WTC11 (cell line): ENCODE data around the gene ORC4. TPM values are rescaled to one million over a fixed set of nuclear protein-coding genes. Genes with fewer than 3 reads are reported as not detected.

Experiments
- CREB1 ChIP-seq: sonication (generic); formaldehyde crosslinking; IDR thresholded peaks from 2 replicates; pipeline ENCODE4 v1.8.0; 2023; ENCODE audit warnings: mild to moderate bottlenecking, missing genetic modification reagents
- ELF4 ChIP-seq: sonication (generic); formaldehyde crosslinking; IDR thresholded peaks from 2 replicates; pipeline ENCODE4 v1.8.1; 2022; ENCODE audit warnings: low read depth, mild to moderate bottlenecking, moderate library complexity, missing genetic modification reagents
- FOXP1 ChIP-seq: sonication (generic); formaldehyde crosslinking; IDR thresholded peaks from 2 replicates; pipeline ENCODE4 v1.8.0; 2022; ENCODE audit warnings: missing genetic modification reagents, mild to moderate bottlenecking, moderate library complexity, borderline replicate concordance
- NFYB ChIP-seq: sonication (generic); formaldehyde crosslinking; conservative IDR thresholded peaks from 2 replicates; pipeline ENCODE4 v1.8.0; 2022; ENCODE audit warnings: low read depth, missing genetic modification reagents
- RELA ChIP-seq: sonication (generic); formaldehyde crosslinking; IDR thresholded peaks from 2 replicates; pipeline ENCODE4 v1.8.1; 2022; ENCODE audit warnings: missing genetic modification reagents, mild to moderate bottlenecking, borderline replicate concordance
- SMAD4 ChIP-seq: sonication (generic); formaldehyde crosslinking; IDR thresholded peaks from 2 replicates; pipeline ENCODE4 v1.8.0; 2022; ENCODE audit warnings: mild to moderate bottlenecking, missing genetic modification reagents
- SP1 ChIP-seq: sonication (generic); formaldehyde crosslinking; conservative IDR thresholded peaks from 2 replicates; pipeline ENCODE4 v1.8.1; 2022; ENCODE audit warnings: missing genetic modification reagents
- TCF7 ChIP-seq: sonication (generic); formaldehyde crosslinking; IDR thresholded peaks from 2 replicates; pipeline ENCODE4 v1.8.0; 2022; ENCODE audit warnings: mild to moderate bottlenecking, low read depth, missing genetic modification reagents, moderate library complexity
- TEAD1 ChIP-seq: sonication (generic); formaldehyde crosslinking; IDR thresholded peaks from 2 replicates; pipeline ENCODE4 v1.8.0; 2022; ENCODE audit warnings: mild to moderate bottlenecking, missing genetic modification reagents
- TEAD4 ChIP-seq: sonication (generic); formaldehyde crosslinking; IDR thresholded peaks from 2 replicates; pipeline ENCODE4 v1.8.0; 2022; ENCODE audit warnings: mild to moderate bottlenecking, missing genetic modification reagents
- ZNF416 ChIP-seq: fragments of 250-450 bp; sonication (Bioruptor Pico); IDR thresholded peaks from 2 replicates; pipeline ENCODE4 v1.9.0; 2021; ENCODE audit warnings: mild to moderate bottlenecking, inconsistent platforms
- ZNF423 ChIP-seq: fragments of 250-450 bp; sonication (Bioruptor Pico); IDR thresholded peaks from 2 replicates; pipeline ENCODE4 v2.1.2; 2022; ENCODE audit warnings: mild to moderate bottlenecking, moderate library complexity
- total RNA-seq: library from RNA; stranded (reverse); gene quantifications from 3 replicates; pipeline ENCODE4 v1.2.3, GENCODE V29; 2021
- TF ChIP-seq, protein P1 (sequence below): sonication (generic); formaldehyde crosslinking; IDR thresholded peaks from 2 replicates; pipeline ENCODE4 v1.8.1; 2023; ENCODE audit warnings: mild to moderate bottlenecking, missing genetic modification reagents
- TF ChIP-seq, protein P2 (sequence below): sonication (generic); formaldehyde crosslinking; IDR thresholded peaks from 2 replicates; pipeline ENCODE4 v1.8.0; 2023; ENCODE audit warnings: missing genetic modification reagents, mild to moderate bottlenecking, borderline replicate concordance
- TF ChIP-seq, protein P3 (sequence below): sonication (generic); formaldehyde crosslinking; IDR thresholded peaks from 2 replicates; pipeline ENCODE4 v1.8.0; 2022; ENCODE audit warnings: mild to moderate bottlenecking, missing genetic modification reagents
- TF ChIP-seq, protein P4 (sequence below): fragments of 250-450 bp; sonication (Bioruptor Pico); IDR thresholded peaks from 2 replicates; pipeline ENCODE4 v2.1.2; 2022; ENCODE audit warnings: mild to moderate bottlenecking, moderate library complexity
- TF ChIP-seq, protein P5 (sequence below): sonication (generic); formaldehyde crosslinking; IDR thresholded peaks from 2 replicates; pipeline ENCODE4 v1.8.1; 2022; ENCODE audit warnings: low read depth, missing genetic modification reagents, borderline replicate concordance
- TF ChIP-seq, protein P6 (sequence below): sonication (generic); formaldehyde crosslinking; IDR thresholded peaks from 2 replicates; pipeline ENCODE4 v1.8.1; 2023; ENCODE audit warnings: mild to moderate bottlenecking, missing genetic modification reagents, moderate library complexity
- TF ChIP-seq, protein P7 (sequence below): sonication (generic); formaldehyde crosslinking; IDR thresholded peaks from 2 replicates; pipeline ENCODE4 v1.8.0; 2022; ENCODE audit warnings: mild to moderate bottlenecking, missing genetic modification reagents
- TF ChIP-seq, protein P8 (sequence below): sonication (generic); formaldehyde crosslinking; IDR thresholded peaks from 2 replicates; pipeline ENCODE4 v1.8.1; 2023; ENCODE audit warnings: mild to moderate bottlenecking, missing genetic modification reagents, moderate library complexity
- TF ChIP-seq, protein P9 (sequence below): sonication (generic); formaldehyde crosslinking; IDR thresholded peaks from 2 replicates; pipeline ENCODE4 v1.8.0; 2023; ENCODE audit warnings: mild to moderate bottlenecking, missing genetic modification reagents

ORC4 gene
- total RNA-seq, 1 experiment from 2014 or later: 57.9 TPM

DNA sequence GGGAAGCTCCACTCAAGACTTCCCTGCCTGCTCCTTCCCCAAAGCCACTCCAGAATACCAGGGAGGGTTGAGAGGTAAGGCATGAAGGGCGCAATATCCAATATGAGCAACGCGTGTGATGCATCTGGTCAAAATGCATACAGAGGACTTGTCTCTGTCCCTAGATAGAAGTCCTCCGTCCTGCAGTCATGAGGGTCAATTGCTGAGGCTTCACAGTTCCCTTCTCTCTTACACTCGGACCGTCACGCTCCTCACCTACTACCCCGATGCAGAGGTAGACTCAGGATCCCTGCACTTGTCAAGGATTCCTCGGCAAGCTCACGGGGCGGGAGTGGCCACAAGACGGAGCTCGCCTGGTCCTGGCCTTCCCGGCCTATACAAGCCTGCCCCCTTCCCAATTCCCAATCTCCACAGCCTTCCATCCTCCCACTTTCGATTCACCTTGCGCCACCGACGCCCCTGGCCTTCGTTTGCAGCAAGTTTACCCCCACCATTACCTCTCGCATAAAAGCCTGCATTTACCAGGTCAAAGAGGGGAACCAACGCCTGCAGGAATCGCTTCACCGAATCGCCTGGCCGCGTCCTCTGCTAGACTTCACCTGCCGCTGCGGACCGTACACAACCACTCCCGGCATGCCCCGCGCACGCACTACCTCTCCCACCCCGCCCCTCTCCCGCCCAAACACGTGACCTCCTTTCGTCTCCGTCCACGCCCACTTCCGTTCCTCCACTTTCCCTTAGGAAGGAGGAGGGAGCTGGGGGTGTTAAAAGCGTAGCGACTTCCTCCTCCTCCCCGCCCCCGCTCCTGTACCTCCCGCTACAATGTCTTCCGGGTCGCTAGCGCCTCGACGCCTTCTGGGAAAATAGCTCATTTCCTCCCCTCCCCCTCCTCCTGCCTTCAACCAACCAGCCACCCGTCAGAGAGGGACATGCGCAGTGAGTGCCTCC, at the start of gene ORC4 (continued):
- TF ChIP-seq, protein P1, sequence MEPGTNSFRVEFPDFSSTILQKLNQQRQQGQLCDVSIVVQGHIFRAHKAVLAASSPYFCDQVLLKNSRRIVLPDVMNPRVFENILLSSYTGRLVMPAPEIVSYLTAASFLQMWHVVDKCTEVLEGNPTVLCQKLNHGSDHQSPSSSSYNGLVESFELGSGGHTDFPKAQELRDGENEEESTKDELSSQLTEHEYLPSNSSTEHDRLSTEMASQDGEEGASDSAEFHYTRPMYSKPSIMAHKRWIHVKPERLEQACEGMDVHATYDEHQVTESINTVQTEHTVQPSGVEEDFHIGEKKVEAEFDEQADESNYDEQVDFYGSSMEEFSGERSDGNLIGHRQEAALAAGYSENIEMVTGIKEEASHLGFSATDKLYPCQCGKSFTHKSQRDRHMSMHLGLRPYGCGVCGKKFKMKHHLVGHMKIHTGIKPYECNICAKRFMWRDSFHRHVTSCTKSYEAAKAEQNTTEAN (CRISPR knock-in tag): peak; percentile 78; the same call in 1 of the 2 replicates
- TF ChIP-seq NFYB: no peak; the same call in 1 of the 2 replicates
- peak; percentile 86 for TF ChIP-seq SP1 (CRISPR knock-in tag)
- TF ChIP-seq CREB1 (CRISPR knock-in tag): 0 out of 2 replicates have a peak, but pooled peaks have one; percentile 16
- peak; percentile 29; the same call in 1 of the 2 replicates for TF ChIP-seq ZNF416 (CRISPR knock-in tag)
- TF ChIP-seq FOXP1: 0 out of 2 replicates have a peak, but pooled peaks have one; percentile 85
- no peak for TF ChIP-seq TCF7 (CRISPR knock-in tag)
- TF ChIP-seq TEAD4: no peak
- TF ChIP-seq, protein P2, sequence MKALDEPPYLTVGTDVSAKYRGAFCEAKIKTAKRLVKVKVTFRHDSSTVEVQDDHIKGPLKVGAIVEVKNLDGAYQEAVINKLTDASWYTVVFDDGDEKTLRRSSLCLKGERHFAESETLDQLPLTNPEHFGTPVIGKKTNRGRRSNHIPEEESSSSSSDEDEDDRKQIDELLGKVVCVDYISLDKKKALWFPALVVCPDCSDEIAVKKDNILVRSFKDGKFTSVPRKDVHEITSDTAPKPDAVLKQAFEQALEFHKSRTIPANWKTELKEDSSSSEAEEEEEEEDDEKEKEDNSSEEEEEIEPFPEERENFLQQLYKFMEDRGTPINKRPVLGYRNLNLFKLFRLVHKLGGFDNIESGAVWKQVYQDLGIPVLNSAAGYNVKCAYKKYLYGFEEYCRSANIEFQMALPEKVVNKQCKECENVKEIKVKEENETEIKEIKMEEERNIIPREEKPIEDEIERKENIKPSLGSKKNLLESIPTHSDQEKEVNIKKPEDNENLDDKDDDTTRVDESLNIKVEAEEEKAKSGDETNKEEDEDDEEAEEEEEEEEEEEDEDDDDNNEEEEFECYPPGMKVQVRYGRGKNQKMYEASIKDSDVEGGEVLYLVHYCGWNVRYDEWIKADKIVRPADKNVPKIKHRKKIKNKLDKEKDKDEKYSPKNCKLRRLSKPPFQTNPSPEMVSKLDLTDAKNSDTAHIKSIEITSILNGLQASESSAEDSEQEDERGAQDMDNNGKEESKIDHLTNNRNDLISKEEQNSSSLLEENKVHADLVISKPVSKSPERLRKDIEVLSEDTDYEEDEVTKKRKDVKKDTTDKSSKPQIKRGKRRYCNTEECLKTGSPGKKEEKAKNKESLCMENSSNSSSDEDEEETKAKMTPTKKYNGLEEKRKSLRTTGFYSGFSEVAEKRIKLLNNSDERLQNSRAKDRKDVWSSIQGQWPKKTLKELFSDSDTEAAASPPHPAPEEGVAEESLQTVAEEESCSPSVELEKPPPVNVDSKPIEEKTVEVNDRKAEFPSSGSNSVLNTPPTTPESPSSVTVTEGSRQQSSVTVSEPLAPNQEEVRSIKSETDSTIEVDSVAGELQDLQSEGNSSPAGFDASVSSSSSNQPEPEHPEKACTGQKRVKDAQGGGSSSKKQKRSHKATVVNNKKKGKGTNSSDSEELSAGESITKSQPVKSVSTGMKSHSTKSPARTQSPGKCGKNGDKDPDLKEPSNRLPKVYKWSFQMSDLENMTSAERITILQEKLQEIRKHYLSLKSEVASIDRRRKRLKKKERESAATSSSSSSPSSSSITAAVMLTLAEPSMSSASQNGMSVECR: peak; percentile 94; the same call in 1 of the 2 replicates
- TF ChIP-seq ZNF423 (CRISPR knock-in tag): no peak
- TF ChIP-seq, protein P3, sequence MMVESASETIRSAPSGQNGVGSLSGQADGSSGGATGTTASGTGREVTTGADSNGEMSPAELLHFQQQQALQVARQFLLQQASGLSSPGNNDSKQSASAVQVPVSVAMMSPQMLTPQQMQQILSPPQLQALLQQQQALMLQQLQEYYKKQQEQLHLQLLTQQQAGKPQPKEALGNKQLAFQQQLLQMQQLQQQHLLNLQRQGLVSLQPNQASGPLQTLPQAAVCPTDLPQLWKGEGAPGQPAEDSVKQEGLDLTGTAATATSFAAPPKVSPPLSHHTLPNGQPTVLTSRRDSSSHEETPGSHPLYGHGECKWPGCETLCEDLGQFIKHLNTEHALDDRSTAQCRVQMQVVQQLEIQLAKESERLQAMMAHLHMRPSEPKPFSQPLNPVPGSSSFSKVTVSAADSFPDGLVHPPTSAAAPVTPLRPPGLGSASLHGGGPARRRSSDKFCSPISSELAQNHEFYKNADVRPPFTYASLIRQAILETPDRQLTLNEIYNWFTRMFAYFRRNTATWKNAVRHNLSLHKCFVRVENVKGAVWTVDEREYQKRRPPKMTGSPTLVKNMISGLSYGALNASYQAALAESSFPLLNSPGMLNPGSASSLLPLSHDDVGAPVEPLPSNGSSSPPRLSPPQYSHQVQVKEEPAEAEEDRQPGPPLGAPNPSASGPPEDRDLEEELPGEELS (CRISPR knock-in tag): peak; percentile 74; the same call in 1 of the 2 replicates
- no peak for TF ChIP-seq RELA
- TF ChIP-seq, protein P4, sequence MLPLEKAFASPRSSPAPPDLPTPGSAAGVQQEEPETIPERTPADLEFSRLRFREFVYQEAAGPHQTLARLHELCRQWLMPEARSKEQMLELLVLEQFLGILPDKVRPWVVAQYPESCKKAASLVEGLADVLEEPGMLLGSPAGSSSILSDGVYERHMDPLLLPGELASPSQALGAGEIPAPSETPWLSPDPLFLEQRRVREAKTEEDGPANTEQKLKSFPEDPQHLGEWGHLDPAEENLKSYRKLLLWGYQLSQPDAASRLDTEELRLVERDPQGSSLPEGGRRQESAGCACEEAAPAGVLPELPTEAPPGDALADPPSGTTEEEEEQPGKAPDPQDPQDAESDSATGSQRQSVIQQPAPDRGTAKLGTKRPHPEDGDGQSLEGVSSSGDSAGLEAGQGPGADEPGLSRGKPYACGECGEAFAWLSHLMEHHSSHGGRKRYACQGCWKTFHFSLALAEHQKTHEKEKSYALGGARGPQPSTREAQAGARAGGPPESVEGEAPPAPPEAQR (CRISPR knock-in tag): no peak
- TF ChIP-seq, protein P5, sequence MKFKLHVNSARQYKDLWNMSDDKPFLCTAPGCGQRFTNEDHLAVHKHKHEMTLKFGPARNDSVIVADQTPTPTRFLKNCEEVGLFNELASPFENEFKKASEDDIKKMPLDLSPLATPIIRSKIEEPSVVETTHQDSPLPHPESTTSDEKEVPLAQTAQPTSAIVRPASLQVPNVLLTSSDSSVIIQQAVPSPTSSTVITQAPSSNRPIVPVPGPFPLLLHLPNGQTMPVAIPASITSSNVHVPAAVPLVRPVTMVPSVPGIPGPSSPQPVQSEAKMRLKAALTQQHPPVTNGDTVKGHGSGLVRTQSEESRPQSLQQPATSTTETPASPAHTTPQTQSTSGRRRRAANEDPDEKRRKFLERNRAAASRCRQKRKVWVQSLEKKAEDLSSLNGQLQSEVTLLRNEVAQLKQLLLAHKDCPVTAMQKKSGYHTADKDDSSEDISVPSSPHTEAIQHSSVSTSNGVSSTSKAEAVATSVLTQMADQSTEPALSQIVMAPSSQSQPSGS (CRISPR knock-in tag): no peak
- TF ChIP-seq, protein P6, sequence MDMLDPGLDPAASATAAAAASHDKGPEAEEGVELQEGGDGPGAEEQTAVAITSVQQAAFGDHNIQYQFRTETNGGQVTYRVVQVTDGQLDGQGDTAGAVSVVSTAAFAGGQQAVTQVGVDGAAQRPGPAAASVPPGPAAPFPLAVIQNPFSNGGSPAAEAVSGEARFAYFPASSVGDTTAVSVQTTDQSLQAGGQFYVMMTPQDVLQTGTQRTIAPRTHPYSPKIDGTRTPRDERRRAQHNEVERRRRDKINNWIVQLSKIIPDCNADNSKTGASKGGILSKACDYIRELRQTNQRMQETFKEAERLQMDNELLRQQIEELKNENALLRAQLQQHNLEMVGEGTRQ (CRISPR knock-in tag): peak; percentile 94
- TF ChIP-seq, protein P7, sequence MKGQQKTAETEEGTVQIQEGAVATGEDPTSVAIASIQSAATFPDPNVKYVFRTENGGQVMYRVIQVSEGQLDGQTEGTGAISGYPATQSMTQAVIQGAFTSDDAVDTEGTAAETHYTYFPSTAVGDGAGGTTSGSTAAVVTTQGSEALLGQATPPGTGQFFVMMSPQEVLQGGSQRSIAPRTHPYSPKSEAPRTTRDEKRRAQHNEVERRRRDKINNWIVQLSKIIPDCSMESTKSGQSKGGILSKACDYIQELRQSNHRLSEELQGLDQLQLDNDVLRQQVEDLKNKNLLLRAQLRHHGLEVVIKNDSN (CRISPR knock-in tag): peak; percentile 90
- TF ChIP-seq, protein P8, sequence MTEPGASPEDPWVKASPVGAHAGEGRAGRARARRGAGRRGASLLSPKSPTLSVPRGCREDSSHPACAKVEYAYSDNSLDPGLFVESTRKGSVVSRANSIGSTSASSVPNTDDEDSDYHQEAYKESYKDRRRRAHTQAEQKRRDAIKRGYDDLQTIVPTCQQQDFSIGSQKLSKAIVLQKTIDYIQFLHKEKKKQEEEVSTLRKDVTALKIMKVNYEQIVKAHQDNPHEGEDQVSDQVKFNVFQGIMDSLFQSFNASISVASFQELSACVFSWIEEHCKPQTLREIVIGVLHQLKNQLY (CRISPR knock-in tag): no peak
- no peak for TF ChIP-seq ELF4 (CRISPR knock-in tag)
- no peak for TF ChIP-seq SMAD4 (CRISPR knock-in tag)
- TF ChIP-seq, protein P9, sequence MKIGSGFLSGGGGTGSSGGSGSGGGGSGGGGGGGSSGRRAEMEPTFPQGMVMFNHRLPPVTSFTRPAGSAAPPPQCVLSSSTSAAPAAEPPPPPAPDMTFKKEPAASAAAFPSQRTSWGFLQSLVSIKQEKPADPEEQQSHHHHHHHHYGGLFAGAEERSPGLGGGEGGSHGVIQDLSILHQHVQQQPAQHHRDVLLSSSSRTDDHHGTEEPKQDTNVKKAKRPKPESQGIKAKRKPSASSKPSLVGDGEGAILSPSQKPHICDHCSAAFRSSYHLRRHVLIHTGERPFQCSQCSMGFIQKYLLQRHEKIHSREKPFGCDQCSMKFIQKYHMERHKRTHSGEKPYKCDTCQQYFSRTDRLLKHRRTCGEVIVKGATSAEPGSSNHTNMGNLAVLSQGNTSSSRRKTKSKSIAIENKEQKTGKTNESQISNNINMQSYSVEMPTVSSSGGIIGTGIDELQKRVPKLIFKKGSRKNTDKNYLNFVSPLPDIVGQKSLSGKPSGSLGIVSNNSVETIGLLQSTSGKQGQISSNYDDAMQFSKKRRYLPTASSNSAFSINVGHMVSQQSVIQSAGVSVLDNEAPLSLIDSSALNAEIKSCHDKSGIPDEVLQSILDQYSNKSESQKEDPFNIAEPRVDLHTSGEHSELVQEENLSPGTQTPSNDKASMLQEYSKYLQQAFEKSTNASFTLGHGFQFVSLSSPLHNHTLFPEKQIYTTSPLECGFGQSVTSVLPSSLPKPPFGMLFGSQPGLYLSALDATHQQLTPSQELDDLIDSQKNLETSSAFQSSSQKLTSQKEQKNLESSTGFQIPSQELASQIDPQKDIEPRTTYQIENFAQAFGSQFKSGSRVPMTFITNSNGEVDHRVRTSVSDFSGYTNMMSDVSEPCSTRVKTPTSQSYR (CRISPR knock-in tag): peak; percentile 93; the same call in 1 of the 2 replicates
- 0 out of 2 replicates have a peak, but pooled peaks have one; percentile 48 for TF ChIP-seq TEAD1
